CD4-positive, alpha-beta T cell treated with Interleukin-17A for 4 hours (primary cell): ENCODE data around the gene KLHL25.

Source experiments
- DNase-seq: peaks from one replicate; pipeline ENCODE4 v3.0.0-alpha.2; 2020; ENCODE audit warnings: mixed read lengths

The KLHL25 gene

DNA sequence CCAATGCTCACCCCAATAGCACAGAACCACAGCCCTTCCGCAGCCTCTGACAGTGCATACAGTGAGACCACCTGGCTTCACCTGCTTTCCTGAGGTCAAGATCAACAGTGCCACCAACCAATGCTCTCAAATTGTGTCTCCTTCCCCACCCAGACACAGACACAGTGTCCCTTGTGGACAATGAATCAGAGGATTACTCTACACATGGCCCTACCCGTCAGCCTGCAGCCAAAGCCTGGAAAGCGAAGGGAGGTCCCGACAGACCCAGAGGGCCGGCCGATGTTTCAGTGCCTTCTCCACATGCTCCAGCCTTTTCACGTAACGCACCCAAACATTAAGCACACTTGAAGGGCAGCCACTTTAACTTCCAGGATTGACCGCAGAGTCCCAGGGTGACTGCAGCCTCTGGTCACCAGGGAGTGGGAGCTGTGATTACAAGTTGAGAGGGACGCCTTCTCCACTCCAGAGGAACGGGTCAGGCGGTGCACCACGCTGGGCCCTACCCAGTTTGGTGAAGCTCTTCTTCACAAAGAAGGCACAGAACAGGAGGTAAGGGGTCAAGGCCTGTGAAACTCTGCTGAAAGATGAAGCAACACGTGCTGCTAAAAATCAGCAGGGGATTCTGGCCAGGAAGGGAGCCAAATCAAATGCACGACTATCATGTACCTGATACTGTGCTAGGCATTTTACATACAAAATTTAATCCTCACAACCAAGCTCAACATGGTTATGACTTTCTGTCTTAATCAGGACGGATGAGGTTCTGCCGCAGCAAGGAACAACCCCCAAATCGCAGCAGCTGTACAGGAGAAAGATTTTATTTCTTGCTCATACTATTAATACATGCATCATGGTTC is 17.2 kb downstream of the KLHL25 start:
- DNase-seq, result no peak

DNA sequence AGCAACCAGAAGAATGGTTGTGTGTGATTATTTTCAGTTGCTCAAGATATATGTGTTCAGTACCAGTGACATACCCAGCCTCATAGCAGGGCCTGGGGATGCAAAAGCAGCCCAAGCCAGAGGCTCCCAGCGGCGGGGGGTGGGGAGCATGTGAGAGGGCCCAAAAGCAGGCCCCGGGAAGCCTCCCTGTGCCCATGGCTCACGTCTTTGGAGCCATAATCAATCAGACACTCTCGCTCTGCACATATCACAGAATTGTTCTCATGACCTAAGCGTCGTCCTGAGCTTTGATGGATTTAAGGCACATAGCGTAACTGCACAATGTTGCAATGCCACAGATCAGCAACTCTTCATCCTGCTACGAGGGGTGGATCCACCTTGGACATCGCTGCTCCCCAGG is 20.8 kb downstream of the KLHL25 start:
- no peak for DNase-seq

DNA sequence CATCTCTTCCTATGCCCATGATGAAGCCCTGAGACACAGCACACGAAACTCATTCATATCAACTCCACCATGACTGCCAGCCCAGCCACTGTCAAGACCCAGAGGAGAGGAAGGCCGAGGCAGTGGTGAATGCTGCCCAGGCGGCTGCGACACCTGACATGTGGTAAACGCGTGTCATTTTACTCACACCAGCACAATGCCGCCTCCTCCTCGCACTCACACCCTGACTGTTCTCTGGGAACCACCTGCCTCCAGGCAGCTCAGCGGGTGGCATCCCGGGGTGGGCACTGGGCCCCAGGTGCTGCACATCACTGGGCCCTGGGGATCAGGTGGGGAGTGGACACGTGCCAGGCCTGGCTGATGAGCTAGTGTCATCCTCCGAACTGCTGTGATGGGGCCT is 21.5 kb downstream of the KLHL25 start:
- DNase-seq, result no peak

DNA sequence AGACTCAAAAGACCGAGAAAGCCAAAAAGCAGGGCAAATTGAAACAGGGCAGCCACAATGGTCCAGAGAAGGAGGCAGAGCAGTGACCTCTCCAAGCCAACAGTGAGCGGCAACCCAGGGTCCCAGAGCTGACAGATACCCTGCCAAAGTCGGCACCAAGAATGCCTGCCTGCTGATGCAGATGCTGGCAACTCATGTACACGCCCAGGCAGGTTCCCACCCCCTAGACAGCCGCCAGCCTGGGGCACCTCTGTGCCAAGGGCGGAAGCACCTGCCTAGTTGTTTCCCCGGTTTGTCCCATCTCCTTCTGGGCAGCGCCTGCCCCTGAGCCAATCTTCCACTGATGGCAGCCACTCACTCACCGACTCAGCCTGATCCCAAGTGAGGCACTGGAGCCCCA is 22.1 kb downstream of the KLHL25 start:
- DNase-seq, result no peak

DNA sequence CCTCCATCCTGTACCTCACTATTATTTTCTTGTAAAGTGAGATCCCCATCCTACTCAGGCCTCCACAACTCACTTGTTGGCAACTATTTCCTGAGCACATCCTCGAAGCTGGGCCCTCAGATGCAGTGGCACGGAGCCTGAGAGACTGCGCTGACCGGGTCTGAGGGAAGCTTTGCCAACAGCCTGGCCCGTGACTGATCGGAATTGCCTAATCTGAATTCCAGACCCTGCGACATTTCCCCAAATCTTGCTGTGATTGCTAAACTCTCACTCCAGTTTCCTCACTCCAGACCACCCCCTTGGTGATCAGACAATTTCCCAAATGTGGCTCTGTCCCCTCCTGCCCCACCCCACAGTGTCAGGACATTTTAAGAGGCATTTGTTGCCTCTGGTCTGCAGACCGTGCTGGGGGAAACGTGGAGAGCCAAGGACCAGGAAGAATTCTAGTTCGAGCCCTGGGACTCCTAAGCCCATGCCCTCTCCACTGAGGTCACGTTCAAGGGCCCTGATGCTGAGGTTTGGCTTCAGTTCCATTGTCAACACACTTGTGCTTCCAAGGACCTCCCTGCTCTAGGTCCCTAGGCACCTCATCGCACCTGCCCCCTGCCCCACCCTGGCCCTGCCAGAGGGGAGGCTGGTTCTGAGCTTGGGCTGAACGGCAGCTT is 22.8 kb downstream of the KLHL25 start:
- DNase-seq, result no peak

DNA sequence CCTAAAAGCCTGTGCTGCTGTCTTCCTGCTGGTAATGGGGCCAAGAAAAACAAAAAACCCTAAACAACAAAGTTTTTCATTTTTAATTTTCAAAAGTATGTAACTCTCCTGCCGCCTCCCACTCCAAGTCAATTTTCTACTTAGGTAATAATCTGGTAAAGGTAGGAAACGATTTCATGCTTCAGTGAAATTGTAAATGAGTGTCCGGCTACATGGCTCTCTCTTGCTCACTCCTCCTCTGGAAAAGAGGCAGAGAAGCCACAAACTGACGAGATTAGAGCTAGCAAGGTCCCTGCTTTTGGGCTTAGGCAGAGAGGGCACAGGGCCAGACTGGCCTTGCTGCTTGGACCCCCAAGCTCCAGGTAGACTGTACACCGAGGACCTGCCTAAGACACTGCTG is 23.5 kb downstream of the KLHL25 start:
- no peak for DNase-seq

DNA sequence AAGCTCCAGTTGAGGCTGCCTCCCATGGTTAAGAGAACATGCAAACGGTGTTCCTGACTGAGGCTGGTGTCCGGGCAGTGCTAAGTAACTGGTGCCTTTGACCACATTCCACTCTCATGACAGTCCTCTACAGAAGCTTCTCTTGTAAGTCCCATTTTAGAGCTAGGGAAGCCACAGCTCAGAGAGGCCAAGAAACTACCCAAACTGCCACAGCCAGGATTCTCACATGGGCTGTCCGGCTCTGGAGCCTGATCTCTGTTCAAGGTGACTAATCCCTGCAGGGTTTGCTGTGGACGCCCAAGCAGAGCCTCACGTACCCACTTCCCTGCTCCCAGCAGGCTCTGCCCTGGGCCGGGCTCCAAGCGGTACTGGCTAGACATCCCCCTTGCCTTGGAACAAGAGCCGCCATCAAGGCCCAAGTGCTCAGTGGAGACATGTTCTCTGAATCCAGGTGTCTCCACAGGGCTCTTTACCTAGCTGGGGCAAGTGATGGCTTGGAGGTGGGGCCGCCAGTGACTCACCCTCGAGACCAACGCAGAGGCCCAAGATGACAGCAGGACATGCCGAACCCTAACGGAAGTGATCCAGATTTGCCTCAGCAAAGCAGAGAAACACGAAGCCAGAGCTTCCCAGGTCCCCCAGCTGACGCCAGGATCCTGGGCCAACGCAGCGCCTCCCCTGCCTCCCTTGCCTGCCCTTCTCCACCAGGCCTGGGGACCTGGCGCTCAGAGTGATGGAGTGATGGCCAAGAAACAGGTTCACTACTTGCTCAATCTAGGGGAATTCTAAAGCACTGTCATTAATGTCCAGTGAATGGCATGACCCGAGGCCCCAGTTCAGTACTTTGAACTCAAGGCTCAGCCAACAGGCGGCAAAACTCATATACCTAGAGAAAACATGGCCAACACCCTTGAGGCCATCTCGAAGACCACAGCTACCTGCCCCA is 24.4 kb downstream of the KLHL25 start:
- DNase-seq, result no peak

DNA sequence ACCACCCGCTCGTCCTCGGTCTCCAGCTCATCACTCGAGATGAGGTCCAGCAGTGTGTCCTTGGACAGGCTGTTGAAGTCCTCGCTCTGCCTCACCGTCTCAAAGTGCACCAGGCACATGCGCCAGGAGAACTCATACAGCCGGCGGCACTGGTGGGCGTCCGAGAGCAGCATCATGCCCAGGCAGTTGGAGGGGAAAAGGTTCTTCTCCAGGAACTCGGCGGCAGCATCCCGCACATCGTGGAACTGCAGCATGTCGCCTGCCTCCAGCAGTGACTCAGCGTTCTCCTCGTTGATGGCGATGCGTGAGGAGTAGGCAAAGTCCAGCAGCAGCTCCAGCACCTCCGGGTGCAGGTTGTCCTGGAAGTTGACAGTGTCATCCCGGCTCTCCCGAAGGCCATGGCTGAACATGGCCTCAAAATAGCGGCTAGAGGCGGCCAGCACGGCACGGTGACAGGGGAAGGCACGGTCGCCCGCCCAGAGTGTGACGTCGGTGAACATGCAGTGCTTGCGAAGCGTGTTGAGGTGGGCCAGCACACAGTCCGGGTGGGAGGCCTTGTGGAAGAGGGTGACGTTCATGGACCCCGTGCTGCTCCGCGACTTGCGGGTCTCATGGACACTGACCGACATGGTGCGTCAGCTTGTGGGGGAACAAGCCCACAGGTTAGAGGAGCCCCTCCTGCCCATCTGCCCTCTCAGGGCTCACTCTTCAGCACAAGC is 25.4 kb downstream of the KLHL25 start:
- DNase-seq, result no peak

DNA sequence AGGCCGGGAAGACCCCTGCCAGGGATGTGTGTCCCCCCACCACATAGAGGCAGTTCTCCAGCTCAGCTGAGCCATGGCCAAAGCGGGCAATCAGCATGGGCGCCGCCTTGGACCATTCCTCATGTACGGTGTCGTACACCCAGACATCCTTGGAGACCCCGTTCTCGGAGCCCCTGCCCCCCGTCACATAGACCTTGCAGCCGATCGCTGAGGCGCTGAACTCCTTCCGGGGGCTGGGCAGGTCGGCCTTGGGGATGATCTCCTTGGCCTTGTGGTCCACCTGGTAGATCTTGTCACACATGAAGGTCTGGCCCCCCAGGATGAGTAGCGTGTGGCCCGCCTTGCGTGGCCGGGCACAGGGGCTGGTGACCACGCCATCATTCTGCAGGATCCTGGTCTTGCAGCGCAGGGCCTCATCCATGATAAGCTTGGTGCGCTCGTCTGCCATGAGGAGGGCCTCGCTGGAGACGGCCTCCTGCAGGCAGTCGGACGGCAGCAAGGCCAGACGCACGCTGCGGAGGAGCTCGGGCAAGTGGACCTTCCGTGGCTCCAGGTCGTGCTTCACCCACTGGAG is 26.0 kb downstream of the KLHL25 start:
- DNase-seq, result no peak

DNA sequence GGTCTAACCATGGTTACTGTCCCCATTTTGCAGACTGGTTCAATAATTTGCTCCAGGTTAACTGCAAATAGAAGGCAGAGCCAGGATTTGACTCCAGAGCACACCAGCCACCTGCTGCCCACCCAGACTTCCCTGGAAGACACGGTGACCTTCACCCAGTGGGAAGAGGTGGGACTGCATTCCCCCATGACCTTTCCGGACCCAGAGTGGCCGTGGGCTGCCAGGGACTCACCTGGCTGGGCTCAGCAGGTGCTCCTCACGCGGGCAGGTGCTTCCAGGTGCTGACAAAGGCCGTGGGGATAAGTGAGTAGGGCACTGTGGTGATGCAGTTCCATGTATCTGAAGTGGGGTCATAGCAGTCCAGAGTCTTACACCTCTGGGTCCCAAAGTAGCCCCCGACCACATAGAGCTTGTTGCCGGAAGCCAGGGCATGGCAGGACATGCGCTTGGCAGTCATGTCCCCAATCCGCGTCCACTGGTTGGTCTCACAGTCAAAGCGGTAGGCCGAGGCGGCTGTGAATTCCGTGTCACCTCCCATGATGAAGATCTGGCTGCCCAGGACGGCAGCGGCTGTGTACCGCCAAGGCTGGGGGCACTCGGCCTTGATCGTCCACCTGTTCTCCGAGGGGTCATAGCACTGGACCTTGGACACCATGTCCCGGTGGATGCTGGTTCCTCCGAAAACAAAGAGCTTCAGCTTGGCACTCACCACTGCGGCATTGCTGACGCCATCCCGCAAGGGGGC is 26.8 kb downstream of the KLHL25 start:
- no peak for DNase-seq

DNA sequence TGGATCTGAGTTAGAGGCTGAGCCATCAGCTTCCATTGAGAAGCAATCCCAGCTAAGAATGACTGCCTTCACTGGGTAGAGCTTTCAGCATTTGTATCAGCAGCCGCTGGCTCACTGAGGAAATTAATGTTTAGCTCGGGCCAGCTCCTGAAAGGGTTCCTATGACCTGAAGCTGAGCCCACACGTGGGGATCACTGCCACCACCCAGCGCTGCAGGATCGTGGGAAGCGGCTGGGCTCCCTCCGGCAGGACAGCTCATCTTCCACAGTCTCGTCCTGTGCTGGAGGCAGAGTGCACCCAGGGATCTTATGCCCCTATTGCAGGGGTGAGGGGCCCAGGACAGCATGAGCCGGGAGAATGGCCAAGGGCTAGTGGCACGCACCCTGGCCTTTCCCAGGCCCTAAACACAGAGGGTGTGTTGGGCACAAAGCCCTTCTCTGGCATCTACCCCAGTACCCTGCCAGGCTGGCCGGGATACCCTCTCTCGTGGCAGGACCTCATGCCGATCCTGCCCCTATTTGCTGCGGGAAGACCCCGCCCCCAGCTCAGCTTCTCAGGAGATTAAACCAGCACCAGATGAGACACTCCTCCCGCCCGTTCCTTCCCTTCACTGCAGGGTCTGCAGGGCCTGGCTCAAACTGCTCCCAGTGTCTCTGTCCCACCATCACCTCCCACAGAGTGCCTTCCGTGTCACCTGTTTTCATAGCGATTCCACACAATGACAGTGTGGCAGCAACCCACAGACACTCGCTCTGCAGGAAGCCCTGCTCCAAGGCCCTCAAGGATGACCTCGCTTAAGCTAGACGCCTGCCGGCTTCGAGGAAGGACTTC is 28.5 kb downstream of the KLHL25 start:
- no peak for DNase-seq

DNA sequence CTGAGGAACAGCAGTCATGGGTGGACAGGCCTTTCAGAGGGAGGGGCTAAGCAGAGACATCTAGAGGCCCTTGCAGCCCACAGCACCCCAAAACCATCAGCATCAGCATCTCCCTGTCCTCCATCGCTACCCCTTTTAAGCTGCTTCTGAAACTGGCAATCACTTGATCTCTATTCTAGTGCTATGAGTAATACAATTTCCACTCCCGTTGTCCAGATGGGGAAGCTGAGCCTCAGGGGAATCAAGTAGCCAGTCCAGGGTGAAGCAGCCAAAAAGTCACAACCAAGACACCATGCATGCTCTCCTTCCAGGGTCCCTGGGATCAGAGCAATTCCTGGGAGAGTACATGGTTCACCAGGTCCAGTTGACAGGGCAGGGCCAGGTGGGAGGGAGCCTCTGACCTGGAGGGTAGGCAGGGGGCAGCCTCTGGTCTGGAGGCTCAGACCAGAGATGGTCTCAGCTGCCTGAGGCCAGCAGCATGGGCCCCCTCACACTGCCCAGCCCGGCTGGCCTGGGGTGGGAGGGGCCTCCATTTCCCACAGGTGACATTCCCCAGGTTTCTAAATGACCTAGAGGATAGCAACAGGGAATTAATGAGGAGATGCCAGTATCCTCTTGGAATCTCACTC is 30.0 kb downstream of the KLHL25 start:
- no peak for DNase-seq

DNA sequence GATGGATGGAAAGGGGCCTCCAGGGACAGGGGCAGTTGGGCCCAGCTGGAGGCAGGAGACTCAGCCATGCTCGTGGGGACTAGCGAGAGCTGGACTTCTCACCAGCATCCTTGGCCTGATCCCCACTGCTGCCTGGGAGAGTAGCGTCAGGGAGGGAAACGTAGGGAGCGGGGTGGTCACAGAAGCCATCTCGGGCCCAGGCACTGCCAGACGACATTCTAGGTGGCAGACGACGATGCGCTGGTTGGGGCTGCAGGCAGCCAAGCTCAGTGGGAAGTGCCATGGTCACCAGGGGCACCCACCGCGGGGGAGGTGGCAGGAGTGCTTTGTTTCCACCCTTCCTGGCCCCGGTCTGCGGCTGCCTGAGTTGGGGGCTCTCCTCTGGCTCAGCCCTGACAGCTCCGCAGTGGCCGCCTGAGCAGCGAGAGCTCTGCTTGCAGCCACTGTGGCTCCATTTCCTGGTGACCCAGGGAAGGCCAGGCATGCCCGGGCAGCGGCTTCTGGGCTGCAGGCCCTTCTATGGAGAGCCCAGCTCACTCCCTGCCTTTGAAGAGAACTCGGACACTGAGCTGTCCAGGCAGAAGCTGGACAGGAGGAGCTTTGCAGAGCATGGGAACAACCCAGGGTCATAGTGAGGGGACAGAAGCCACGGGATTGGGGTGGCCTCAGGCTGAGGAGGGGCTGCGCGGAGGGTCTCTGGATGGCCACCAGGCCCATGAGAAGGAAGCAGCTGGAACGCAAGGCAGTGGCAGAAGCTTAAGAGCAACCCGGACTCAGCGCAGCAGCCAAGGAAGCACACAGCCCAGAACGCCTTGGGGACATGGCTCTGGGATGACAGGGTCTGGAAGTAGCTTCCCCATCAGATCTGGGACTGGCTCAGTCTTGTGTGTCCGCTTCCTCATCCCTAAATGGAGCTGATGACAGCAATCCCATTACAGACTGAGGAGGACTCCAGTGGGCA is 30.8 kb downstream of the KLHL25 start:
- DNase-seq, result no peak

DNA sequence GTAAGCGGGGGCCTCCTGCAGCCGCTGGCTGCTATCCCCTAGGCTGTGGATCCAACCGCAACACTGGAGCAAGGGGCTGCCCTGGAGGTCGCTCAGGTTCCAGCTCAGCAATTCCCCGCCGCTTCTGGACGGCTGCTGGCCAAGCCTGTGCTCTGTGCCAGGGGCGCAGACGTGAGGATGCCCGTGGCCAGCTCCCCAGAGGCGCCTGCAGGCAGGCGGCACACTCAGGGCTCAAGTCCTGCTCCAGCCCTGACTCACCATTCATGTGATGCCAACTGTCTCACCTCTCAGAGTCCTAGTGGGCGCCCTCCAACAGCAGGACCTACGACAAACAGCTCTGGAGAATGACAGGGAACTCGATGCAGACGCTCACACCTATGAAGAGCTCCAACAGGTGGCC is 31.6 kb downstream of the KLHL25 start:
- no peak for DNase-seq

DNA sequence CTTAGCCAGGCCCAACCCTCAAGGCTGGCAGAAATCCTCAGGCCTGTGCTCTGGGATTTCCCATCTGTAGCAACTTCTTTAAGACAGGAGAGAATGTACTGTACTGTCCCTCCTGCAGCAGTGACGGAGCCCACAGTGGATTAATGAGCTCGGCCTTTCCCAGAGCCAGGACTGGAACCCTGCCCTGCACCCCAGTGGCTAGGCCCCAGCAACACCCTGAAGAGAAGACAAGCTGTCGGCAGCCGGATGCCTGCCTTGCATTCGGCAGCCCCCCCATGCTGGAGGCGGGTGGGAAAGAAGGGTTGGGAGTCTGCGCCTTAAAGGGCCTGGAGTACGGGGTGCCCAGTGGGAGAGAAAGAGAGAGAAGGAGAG is 32.0 kb downstream of the KLHL25 start:
- DNase-seq, result no peak

DNA sequence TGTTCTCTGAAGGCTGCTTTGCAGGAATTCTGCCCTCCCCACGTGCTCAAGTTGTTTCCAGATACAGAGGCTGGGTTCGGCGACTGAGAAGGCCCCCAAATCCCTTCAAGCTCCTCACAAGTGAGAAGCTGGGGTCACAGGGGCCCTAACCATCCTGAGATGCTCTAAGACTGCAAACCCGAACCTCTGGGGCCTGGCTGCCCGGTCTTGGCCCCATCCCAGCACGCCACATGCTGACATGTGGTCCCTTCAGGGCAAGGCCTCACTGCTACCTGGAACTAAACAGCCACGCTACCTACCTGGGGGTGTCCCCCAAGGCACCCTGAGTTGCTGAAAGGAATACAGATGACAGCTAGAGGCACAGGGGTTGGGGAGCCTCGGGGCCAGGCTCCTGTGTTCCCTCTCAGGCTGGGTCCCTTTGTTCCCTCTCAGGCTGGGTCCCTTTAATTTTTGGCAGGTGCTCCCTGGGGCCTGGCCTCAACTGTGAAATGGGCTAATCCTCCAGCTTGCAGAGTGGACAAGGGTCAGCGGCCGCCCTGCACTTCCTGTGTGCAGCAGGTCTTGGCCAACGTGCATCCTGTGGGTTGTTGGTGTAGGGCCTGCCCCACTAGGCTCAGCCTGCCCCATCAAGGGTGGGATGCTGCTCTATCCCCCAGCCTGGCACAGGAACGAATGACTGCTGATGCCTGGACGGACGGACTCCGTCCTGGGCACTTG is 32.5 kb downstream of the KLHL25 start:
- no peak for DNase-seq

DNA sequence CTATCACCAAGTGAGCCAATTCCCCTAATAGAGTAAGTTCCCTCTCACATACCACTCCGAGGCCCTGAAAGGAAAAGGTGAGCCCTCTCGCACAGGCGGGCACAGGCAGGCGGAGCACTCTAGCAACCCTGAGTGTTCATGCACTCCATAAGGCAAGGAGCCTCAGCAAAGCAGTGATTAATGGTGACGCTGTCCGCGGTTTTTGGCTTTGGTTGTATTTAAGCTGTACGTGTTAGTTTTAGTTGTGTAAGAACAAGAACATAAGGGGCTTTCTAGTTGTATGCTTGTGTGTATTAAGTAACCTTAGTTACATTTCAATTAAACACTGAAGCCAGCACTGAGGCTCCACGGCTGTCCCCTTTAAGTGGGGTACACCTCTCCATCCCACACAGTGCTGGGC is 33.1 kb downstream of the KLHL25 start:
- DNase-seq, result no peak
